Suprapubic skin (tissue), 3 donors: ENCODE measurements around the gene SLC15A3.

ENCODE experiments used
- EP300 ChIP-seq: sonication (generic); formaldehyde crosslinking; IDR thresholded peaks from one replicate; pipeline ENCODE4 v1.6.1; 2017; ENCODE audit warnings: antibody characterized with exemption
- POLR2A ChIP-seq, 2 donors: fragments of 450-650 bp; IDR thresholded peaks; one replicate each; pipeline ENCODE4 v1.6.1; 2017; ENCODE audit warnings: antibody characterized with exemption in 2 of 2, mild to moderate bottlenecking in 2 of 2, moderate library complexity in 2 of 2
- TF ChIP-seq, protein P1 (sequence below), 2 donors: fragments of 200-600 bp in 1 of 2; fragments of 450-650 bp in 1 of 2; sonication (generic) in 1 of 2; IDR thresholded peaks; one replicate each; pipeline ENCODE4 v1.5.1; 2016 to 2019; ENCODE audit warnings: antibody characterized with exemption in 2 of 2, mild to moderate bottlenecking in 1 of 2, moderate library complexity in 1 of 2

DNA sequence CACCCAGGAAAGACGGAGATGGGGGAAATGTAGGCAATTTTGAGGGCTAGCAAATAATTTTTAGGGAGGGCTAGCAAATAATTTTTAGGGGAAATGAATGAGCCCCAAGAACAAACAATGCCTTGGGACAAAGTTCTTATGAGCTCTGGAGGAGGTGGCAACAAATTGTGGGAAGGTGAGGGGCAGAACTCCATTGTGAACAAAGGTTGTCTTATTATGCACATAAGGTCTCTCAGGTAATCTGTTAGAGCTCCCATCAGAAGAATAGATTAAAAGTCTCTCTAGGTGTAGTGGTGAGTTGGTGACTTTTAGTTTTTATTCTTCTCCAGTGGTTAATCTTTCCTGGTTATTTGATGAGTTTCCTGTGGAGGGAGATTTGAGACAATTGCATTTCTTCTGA, 43.2 kb downstream of the SLC15A3 start:
- TF ChIP-seq, protein P1, sequence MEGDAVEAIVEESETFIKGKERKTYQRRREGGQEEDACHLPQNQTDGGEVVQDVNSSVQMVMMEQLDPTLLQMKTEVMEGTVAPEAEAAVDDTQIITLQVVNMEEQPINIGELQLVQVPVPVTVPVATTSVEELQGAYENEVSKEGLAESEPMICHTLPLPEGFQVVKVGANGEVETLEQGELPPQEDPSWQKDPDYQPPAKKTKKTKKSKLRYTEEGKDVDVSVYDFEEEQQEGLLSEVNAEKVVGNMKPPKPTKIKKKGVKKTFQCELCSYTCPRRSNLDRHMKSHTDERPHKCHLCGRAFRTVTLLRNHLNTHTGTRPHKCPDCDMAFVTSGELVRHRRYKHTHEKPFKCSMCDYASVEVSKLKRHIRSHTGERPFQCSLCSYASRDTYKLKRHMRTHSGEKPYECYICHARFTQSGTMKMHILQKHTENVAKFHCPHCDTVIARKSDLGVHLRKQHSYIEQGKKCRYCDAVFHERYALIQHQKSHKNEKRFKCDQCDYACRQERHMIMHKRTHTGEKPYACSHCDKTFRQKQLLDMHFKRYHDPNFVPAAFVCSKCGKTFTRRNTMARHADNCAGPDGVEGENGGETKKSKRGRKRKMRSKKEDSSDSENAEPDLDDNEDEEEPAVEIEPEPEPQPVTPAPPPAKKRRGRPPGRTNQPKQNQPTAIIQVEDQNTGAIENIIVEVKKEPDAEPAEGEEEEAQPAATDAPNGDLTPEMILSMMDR (IDR thresholded peaks at IDR 0.05): no peak
- TF ChIP-seq POLR2A (IDR thresholded peaks at IDR 0.05) (no peak), EP300 (no peak)
